SK-N-MC (cell line): ENCODE results near the gene MOB3A.
A peak's percentile ranks its signal among the peaks of the same experiment; 100 is the strongest.

Experiments used
- DNase-seq: peaks from one replicate; pipeline ENCODE4 v3.0.0-alpha.2; 2011; ENCODE audit warnings: low read depth, low spot score
- H3K27ac ChIP-seq: fragments of 200-600 bp; sonication (generic); 2 replicates; pipeline ENCODE4 v1.5.1; 2016; ENCODE audit warnings: mixed run types
- H3K36me3 ChIP-seq: fragments of 200-600 bp; sonication (generic); 2 replicates; pipeline ENCODE4 v1.6.1; 2017; ENCODE audit warnings: antibody characterized with exemption, low read length, mixed read lengths; ENCODE audit not compliant: insufficient read depth
- H3K4me3 ChIP-seq: fragments of 200-600 bp; sonication (generic); 2 replicates; pipeline ENCODE4 v1.5.1; 2016
- H3K9ac ChIP-seq: fragments of 200-600 bp; sonication (generic); 2 replicates; pipeline ENCODE4 v1.8.0; 2017; ENCODE audit warnings: mixed run types, mixed read lengths; ENCODE audit not compliant: insufficient read length
- H3K9me3 ChIP-seq: fragments of 200-600 bp; sonication (generic); 2 replicates; pipeline ENCODE4 v1.6.1; 2017; ENCODE audit warnings: low read depth, mild to moderate bottlenecking, antibody characterized with exemption, low read length, moderate library complexity, mixed read lengths
- EZH2 ChIP-seq: fragments of 200-600 bp; sonication (generic); IDR thresholded peaks from one replicate; pipeline ENCODE4 v1.6.1; 2017; ENCODE audit warnings: antibody characterized with exemption
- FOXP2 ChIP-seq: optimal IDR thresholded peaks from 2 replicates; pipeline ENCODE3; 2011; ENCODE audit warnings: mild to moderate bottlenecking, moderate library complexity; ENCODE audit not compliant: insufficient read depth; ENCODE audit errors: extremely low read length, control extremely low read depth
- POLR2AphosphoS5 ChIP-seq: IDR thresholded peaks from 2 replicates; pipeline ENCODE4 v1.6.1; 2012; ENCODE audit warnings: mild to moderate bottlenecking, low read depth, low read length, borderline replicate concordance

Gene MOB3A

DNA sequence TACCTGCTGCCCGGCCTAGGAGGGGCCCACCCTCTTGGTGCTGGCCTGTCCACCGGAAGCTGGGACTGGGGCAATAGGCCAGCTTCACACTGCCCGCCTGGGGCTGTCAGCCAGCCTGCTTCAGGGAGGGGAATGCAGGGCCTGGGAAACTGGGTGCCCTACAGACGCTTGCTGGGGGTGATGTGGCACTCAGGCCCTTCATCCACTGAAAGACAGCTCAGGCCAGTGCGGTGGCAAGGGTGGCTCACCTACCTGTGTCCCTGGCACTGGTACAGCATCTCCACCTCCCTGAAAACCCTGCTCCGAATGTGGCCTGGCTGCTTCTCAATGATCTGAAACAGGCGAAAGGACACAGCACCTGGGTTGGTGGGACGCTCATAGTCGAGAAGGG is 52.9 kb downstream of the MOB3A start:
- H3K9ac ChIP-seq = no peak overlapping the region
- H3K27ac ChIP-seq = peak overlapping the region; percentile 46; the same call in 1 of the 2 replicates
- no peak for DNase-seq
- H3K9me3 ChIP-seq = no peaks in the 10 kb centered on the region
- TF ChIP-seq FOXP2 (no peak), POLR2AphosphoS5 (no peak), EZH2 (no peak)
- H3K4me3 ChIP-seq = no peak overlapping the region
- peaks cover 5% of the 10 kb centered on the region; the same call in 1 of the 2 replicates for H3K36me3 ChIP-seq

GRCh38 chr19:2042485-2043250 is 53.5 kb downstream of the MOB3A start:
- H3K4me3 ChIP-seq = peak overlapping the region; percentile 75
- no peak for DNase-seq
- H3K9me3 ChIP-seq = no peaks in the 10 kb centered on the region
- peaks cover 5% of the 10 kb centered on the region; the same call in 1 of the 2 replicates for H3K36me3 ChIP-seq
- peak overlapping the region; percentile 72 for H3K27ac ChIP-seq
- TF ChIP-seq EZH2 (no peak), FOXP2 (no peak), POLR2AphosphoS5 (no peak)
- H3K9ac ChIP-seq = peak overlapping the region; percentile 63

GRCh38 chr19:2041683-2042484 is 54.2 kb downstream of the MOB3A start:
- peak overlapping the region; percentile 91 for H3K27ac ChIP-seq
- H3K9me3 ChIP-seq = no peaks in the 10 kb centered on the region
- peak overlapping the region; percentile 85 for H3K9ac ChIP-seq
- TF ChIP-seq FOXP2 (peak; percentile 70), EZH2 (no peak), POLR2AphosphoS5 (peak; percentile 54; the same call in 1 of the 2 replicates)
- H3K36me3 ChIP-seq = peaks cover 5% of the 10 kb centered on the region; the same call in 1 of the 2 replicates
- H3K4me3 ChIP-seq = peak overlapping the region; percentile 79
- no peak for DNase-seq

DNA sequence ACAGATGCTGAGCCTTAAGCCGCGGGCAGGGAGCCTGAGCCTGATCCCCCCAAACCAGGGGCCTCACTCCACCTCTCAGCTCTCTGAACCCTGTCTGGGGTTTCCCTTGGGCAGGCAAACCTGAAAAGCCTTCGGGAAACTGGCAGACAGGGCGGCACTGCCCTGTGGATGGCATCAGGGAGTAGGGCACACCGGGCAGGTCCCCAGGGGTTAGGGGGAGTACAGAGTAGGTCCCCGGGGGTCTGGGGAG is 54.8 kb downstream of the MOB3A start:
- Histone ChIP-seq H3K9me3 (no peaks in the 10 kb centered on the region), H3K4me3 (peak overlapping the region; percentile 79), H3K27ac (peak overlapping the region; percentile 91), H3K9ac (peak overlapping the region; percentile 85), H3K36me3 (peaks cover 5% of the 10 kb centered on the region; the same call in 1 of the 2 replicates)
- TF ChIP-seq EZH2 (no peak), POLR2AphosphoS5 (no peak), FOXP2 (no peak)
- no peak for DNase-seq

- Histone ChIP-seq H3K36me3 (peaks cover 5% of the 10 kb centered on the region; the same call in 1 of the 2 replicates), H3K9ac (peak overlapping the region; percentile 85), H3K9me3 (no peaks in the 10 kb centered on the region), H3K27ac (peak overlapping the region; percentile 91), H3K4me3 (peak overlapping the region; percentile 79)
- TF ChIP-seq EZH2 (no peak), FOXP2 (no peak), POLR2AphosphoS5 (no peak)
- DNase-seq = no peak
Measured at GRCh38 chr19:2040647-2041432, 55.3 kb downstream of the MOB3A start.

- Histone ChIP-seq H3K27ac (no peak overlapping the region), H3K4me3 (no peak overlapping the region), H3K36me3 (peaks cover 5% of the 10 kb centered on the region; the same call in 1 of the 2 replicates), H3K9ac (no peak overlapping the region), H3K9me3 (no peaks in the 10 kb centered on the region; the same call in 1 of the 2 replicates)
- TF ChIP-seq FOXP2 = no peak
- TF ChIP-seq POLR2AphosphoS5 = no peak
- TF ChIP-seq EZH2 = no peak
- DNase-seq = no peak
Measured at GRCh38 chr19:2039959-2040646, 56.0 kb downstream of the MOB3A start.

GRCh38 chr19:2039089-2039958 is 56.8 kb downstream of the MOB3A start:
- peaks cover 5% of the 10 kb centered on the region; the same call in 1 of the 2 replicates for H3K36me3 ChIP-seq
- H3K9ac ChIP-seq = no peak overlapping the region

More at GRCh38 chr19:2039089-2039958, 56.8 kb downstream of the MOB3A start:
- no peak for DNase-seq
- TF ChIP-seq EZH2 (no peak), FOXP2 (no peak), POLR2AphosphoS5 (no peak; the same call in 1 of the 2 replicates)
- Histone ChIP-seq H3K27ac (no peak overlapping the region), H3K9me3 (no peaks in the 10 kb centered on the region; the same call in 1 of the 2 replicates), H3K4me3 (no peak overlapping the region)
